ENCODE results near the gene IP6K3.

GRCh38 chr6:33750244-33750991 lies 3.7 kb upstream of the IP6K3 start:
- no peak for TF ChIP-seq POLR2A (IDR thresholded peaks at IDR 0.05)
- TF ChIP-seq CTCF (IDR thresholded peaks at IDR 0.05): no peak
- peak in 1 of 2 donors; percentile 75 for TF ChIP-seq POLR2AphosphoS5 (IDR thresholded peaks at IDR 0.05; ENCODE audit: insufficient read depth in 1 of 2, low read depth in 1 of 2)

Measured in vagina (tissue), 2 donors.